NCI-H1092 treated with DMSO at 0.1 percent for 48 hours (cell line): Measurements from ENCODE around the gene USH1C.

Source experiments
- DNase-seq: peaks from one replicate; lab custom pipeline; 2025; lab: John Stamatoyannopoulos, UW

The USH1C gene

DNA sequence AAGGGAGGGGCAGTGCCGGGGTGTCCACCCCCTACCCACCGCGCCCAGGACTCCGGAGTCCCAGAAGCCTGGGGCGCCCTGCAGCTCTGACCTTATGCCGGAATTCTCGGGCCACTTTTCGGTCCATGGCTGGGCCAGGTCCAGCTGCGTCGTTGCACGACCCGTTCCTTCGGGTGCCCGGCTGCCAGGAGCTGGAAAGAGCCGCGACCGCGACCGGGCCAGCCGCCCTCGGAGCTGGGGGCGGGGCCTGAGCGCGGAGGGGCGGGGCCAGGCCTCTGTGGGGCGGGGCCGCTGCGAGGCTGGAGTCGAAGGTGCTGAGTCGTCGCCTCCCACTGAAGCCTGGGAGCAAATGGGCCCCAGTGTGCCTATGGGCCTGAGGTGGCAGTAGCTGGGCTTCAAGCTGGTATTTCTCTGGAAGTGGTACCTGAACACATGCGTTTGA lies at the start of gene USH1C:
Gene USH1C, minus strand, starts transcription at position 236 of the 442 bp plus-strand sequence. Its CDS starts 109 bp downstream, at position 127.
- DNase-seq: no peak

DNA sequence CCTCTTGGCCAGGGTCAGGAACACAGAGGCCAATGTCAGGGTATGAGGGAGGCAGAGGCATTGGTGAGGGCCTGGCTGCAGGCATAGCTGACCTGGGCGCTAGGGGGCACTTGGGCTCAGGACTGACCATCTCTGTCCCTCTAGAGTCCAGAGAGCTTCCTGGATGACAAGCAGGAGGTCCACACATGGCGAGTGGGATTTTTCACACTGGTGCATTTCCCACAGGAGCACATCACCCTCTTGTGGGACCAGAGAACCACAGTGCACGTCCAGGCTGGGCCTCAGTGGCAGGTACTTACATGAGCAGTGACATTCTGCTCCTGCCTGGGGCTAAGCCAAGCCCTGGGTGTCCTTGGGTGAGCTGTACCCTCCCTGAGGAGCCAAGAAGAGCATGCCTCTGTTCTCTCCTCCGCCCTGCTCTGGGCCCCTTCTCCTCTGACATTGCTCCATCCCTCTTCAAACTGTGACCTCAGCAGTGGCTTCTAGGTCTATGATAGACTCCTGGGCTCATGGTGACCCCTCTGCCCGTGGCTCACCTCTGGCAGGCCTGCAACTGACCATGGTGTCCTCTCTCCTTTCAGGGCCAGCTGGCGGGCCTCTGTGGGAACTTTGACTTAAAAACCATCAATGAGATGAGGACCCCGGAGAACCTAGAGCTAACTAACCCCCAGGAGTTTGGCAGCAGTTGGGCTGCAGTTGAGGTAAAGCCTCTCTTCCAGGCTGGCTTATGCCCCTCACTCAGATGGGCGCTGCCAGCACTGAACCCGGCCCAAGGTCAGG lies 49.4 kb upstream of the USH1C start:
- DNase-seq: no peak

GRCh38 chr11:17591293-17591692 lies 47.1 kb upstream of the USH1C start:
- DNase-seq: no peak

DNA sequence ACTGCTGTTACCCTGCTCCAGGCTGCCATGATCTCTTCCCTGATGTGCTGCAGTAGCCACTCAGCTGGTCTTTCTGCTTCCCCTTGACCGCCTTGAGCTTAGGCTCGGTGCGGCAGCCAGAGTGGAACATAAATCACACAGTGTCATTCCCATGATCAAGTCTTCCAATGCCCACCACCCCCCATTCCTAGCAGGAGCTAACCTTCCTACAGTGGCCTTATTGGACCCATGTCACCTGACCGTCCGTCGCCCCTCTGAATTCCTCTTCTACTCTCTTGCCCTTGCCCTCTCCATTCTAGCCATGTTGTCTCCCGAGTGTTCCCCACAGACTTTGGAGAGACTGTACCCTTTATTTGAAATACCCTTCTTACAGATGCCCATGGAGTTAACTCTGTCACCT lies 46.2 kb upstream of the USH1C start:
- no peak for DNase-seq

DNA sequence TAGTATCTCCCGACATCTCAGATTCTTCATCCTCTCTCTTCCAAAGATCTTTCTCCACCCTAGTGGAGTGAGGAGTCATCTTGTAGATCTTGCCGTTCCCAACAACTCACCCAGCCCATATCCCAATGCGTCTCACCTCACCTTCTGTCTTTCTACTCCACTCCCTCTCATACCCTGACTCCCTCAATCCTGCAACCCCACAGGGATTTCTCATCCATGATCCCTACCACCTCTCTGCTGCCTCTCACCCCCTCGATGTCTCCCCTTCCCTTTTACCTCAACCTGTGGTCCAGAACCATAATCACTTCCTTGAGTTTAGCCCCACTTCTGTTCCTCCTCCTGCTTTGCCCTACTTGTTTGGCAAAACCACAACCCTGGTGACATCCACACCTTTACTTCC lies 44.5 kb upstream of the USH1C start:
- DNase-seq: no peak

DNA sequence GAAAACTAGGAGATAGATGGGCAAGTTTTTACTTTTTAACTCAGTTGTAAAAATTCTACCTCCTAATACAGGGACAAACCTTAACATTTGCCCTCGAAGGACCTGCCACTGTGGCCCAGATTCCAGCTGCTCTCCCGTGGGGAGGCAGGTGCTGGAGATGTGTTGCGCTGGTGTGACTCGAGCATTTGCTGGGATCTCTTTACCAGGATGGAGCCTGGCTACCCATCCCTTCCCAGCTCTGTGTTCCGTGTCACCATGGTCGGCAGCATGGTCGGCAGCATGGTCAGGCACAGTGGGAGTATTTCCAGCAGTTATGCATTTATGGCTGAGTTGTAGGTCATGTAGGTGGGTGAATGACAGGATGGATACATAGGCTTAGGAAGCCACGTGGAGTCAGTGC lies 44.0 kb upstream of the USH1C start:
- no peak for DNase-seq

DNA sequence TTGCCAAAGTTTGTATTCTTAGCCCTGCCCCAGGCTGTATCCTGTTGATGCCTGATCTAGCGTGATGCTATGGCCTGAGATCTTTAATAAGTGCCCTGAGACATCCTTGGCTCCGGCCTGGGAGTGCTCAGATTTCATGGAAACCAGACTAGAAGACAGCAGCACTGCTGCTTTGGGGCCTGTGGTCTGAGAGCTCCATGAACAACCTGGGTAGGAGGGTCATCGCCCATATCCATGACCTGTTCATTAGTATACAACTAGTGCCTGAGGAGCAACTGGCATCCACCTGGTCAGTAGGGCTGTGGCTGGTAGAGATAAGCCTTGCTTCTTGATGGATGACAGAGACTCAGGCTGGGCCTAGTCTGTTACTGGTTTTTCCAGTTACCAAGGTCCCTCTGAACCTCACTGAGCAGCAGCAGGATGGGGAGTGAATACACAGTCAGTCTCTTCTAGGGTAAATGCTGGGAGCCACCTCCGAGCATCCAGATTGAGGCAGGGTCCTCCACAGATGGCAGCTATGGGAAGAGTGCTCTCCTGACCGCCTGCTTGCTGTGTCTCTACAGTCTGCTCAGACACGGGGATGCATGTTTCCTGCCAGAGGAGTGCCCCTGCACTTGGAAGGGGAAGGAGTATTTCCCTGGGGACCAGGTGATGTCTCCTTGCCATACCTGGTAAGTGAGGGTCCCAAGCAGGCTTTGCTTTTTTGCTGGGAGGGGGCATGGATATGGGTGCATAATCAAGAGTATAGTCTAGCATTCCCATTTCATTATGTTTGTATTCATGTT lies 41.9 kb upstream of the USH1C start:
- no peak for DNase-seq

DNA sequence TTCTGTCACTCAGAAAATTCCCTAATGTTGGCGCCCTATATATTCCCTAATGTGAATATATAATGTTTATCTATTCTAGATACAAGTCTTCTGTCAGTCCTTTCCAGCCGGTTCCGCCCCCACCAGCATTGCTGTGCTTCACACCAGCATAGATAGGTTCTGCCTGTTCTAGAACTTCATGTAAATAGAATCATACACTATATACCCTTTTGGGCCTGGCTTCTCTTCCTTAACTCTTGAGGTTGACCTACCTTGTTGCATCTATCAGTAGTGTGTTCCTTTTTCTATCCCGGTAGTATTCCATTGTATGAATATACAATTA lies 37.5 kb upstream of the USH1C start:
- no peak for DNase-seq

DNA sequence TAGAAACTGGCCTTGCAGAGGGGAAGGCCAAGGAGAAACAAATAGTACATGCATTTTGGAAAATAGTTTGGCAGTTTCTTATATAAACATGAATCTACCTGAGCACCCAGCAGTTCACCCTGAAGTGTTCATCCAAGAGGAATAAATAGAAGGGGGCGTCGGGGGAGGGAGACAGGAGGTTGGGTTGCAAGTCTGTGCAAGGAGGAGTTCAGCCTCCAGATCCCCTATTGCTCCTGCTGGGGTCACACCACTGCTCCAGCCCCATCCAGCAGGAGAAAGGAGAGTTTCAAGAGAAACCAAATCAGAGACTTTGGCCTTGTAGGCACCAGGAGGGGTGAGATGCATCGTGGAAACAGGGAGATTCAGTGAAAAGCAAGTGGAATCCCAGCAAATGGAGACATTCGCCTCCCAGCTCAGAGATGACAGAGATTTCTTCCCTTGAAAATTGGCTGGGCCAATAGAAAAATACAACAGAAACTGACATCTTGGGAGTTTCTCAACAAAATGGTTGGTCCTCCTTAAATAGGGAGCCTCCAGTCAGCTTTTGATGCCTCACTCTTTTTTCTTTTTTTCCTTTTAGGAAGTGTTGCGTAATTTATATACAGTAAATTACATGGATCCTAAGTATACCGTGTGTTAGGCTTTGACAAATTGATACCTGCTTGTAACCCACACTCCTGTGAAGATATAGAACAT lies 37.0 kb upstream of the USH1C start:
- no peak for DNase-seq

GRCh38 chr11:17580271-17580670 lies 36.1 kb upstream of the USH1C start:
- no peak for DNase-seq

GRCh38 chr11:17579451-17579850 lies 35.2 kb upstream of the USH1C start:
- no peak for DNase-seq

DNA sequence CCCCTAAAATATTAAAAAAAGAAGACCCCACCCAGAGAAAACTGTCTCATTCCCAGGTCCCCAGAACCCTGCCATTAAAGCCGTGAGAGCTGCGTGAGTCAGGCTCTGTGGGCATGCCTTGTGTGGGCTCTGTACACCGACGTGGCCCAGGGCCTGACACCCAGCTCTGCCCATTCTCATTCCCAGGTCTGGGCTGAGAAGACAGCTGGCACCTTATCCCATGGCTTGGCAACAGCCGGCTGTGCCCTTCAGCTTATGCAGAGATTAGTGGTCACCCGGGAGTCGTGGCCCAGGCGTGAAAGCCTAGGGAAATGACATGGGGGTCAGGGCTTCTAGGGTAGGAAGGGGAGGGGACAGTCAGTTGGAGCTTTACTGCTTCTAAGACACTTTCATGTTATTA lies 34.7 kb upstream of the USH1C start:
- DNase-seq: no peak

DNA sequence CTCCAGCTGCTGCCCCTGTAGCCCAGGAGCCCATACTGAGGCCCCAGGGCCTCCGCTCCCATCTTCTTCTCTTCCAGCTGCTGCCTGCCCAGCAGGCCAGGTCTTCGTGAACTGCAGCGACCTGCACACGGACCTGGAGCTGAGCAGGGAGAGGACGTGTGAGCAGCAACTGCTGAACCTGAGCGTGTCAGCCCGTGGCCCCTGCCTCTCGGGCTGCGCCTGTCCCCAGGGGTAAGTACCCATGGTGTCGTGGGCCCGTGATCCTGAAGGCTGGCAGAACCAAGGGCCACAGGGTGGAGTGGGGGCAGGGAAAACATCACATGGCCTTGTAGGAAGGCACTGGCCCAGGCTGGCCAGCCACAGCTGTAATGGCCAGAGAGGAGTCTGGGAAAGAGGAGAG lies 34.1 kb upstream of the USH1C start:
- no peak for DNase-seq

DNA sequence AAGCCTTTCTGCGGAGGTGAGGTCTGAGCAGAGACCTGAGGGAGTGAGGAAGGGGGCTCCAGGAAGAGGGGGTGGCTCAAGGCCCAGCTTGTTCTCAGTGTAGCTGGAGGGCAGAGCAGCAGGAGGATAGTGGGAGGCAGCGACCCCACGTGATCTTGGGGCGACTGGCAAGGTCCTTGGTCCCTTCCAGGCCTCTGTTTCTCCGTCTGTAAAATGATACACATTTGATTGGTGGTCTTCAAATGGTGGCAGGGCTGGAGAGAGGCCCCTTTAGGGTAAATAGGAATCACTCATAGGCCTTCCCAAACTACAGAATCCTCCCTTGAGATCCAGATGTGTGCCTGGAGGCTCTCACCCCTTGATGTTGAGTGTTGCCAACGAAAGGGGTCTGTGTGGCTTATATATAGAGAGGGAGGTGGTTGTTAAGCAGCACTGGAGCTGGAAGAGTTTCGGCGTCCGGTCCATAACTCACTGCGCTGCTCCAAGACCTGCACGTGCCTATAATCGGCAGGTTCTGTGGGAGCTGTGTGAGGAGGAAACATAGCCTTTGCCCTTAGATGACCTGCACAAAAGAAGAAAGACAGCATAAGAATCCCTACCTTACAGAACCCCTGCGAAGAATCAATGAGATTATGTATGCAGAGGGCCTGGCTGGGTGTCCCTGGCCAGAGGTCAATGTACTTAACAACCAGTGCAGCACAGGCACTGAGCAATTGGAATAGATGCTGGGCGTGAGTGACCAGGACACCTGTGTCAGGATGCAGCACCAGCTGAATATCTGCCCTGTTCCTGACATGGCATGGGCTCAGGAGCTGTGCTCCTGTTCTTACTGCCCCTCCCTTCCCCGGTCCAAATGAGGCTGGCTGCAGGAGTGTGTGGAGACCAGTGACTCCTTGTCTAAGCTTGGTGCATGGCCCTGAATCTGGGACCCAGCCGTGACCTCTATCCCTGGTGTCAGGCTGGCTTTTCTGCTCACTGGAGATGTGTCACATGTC lies 31.5 kb upstream of the USH1C start:
- no peak for DNase-seq

- no peak for DNase-seq
Observed at GRCh38 chr11:17574141-17575091, 30.2 kb upstream of the USH1C start.

DNA sequence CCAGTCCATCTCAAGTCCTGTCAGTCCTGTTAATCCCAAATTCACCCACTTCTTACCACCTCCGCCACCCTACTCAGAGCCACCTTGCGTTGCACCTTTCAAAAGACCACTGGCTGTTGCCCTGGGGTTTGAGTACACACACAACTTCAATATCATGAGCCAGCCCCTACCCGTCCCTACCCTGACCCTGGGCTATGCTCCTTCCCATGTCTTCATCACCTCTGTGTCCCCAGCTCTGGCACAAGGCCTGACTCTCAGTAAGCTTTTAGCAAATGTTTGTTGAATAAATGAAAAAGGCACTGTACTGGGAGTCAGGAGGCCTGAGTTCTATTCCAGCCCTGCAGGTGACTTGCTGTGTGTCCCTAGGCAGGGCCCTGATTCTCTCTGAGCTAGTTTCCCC lies 29.3 kb upstream of the USH1C start:
- no peak for DNase-seq

GRCh38 chr11:17572791-17573460 lies 28.7 kb upstream of the USH1C start:
- no peak for DNase-seq

DNA sequence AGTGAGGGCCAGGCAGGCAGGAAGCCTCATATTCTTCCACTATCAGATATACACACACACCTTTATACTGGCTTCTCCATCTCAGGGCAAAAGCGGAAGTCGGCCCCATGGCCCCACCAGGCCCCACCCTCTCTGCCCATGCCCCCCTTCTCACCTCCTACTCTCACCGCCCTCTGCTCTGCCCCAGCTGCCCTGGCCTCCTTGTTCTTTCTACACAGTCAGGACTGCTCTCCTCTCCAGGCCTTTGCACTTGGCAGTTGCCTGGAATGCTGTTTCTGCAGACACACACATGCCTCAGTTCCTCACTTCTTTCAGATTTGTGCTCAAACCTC lies 28.1 kb upstream of the USH1C start:
- no peak for DNase-seq

DNA sequence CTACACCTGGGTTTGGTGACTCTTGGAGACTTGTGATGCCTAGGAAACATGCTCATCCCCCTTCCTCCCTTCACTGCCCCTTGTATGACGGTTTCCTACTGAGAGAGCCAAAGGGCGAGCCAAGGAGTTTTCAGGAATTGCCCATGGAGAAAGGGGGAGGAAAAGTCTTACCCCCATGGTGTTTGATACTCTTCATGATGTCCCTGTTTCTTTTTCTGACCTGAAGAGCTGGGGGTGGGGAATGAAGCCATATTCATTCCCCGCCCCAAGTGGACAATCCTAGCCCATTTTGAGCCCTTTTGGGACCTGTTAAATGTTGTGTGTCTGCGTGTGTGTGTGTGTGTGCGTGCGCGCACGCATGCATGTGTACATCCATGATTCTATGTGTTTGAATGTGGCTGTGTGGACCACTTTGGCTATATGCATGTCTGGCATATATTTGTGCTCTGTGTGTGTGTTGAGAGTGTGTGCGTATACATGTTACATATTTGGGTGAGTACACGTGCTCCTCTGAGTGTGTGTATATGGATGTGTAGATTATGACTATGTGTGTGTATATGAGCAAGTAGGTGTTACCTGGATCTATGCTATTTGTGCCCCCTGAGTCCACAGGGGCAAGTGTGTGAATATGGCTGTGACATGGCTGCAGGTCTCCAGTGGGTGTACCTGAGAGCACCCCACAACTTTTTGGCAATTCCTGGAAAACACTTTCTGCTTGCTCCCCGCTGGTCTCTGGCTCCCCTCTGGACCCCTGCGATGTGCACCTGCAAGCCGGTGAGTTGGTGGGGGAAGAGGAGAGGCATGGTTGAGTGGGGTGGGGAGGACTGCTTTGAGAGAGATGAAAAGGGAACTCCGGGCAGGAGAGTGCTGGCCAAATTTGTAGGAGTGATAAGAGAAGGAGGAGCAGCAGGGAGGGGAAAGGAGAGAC lies 27.5 kb upstream of the USH1C start:
- no peak for DNase-seq
